ENCODE results near the gene ANO2. TPM values are rescaled to one million over a fixed set of nuclear protein-coding genes. Genes with fewer than 3 reads are reported as not detected.

The ANO2 gene
- polyA plus RNA-seq, 4 donors, result 0.31 to 6.2 TPM; not detected in 2

GRCh38 chr12:5621329-5621728, 323.7 kb downstream of the ANO2 start:
- H3K27ac ChIP-seq (ENCODE audit: low read depth in 1 of 3, low read length in 2 of 3), result no peak overlapping the region
- no peak for DNase-seq
- no peaks in the 10 kb centered on the region for H3K27me3 ChIP-seq (ENCODE audit: control insufficient read depth in 3 of 3, insufficient read depth in 3 of 3, low read length in 3 of 3)
- H3K4me1 ChIP-seq (ENCODE audit: control insufficient read depth in 3 of 3, insufficient read depth in 2 of 3, low read depth in 1 of 3, low read length in 2 of 3), result no peaks in the 10 kb centered on the region
- no peak for FAIRE-seq
- no peaks in the 10 kb centered on the region for H3K36me3 ChIP-seq (ENCODE audit: control insufficient read depth in 3 of 3, insufficient read depth in 2 of 3, low read depth in 1 of 3, low read length in 3 of 3)
- 82 to 90% (median 86%) methylated on average over 9 of the region's 9 CpGs for WGBS, 3 donors
- no peak overlapping the region for H3K4me3 ChIP-seq (ENCODE audit: low read depth in 1 of 3, low read length in 3 of 3)
- no peaks in the 10 kb centered on the region for H3K9me3 ChIP-seq (ENCODE audit: control insufficient read depth in 2 of 2, insufficient read depth in 1 of 2, low read depth in 1 of 2, low read length in 1 of 2)

GRCh38 chr12:5620896-5621295, 324.2 kb downstream of the ANO2 start:
- no peak for FAIRE-seq
- no peak overlapping the region for H3K4me3 ChIP-seq (ENCODE audit: low read depth in 1 of 3, low read length in 3 of 3)
- no peaks in the 10 kb centered on the region for H3K4me1 ChIP-seq (ENCODE audit: control insufficient read depth in 3 of 3, insufficient read depth in 2 of 3, low read depth in 1 of 3, low read length in 2 of 3)
- 86 to 89% (median 87%) methylated on average over 7 of the region's 7 CpGs for WGBS, 3 donors
- no peaks in the 10 kb centered on the region for H3K27me3 ChIP-seq (ENCODE audit: control insufficient read depth in 3 of 3, insufficient read depth in 3 of 3, low read length in 3 of 3)
- DNase-seq, result no peak
- no peak overlapping the region for H3K27ac ChIP-seq (ENCODE audit: low read depth in 1 of 3, low read length in 2 of 3)
- no peaks in the 10 kb centered on the region for H3K9me3 ChIP-seq (ENCODE audit: control insufficient read depth in 2 of 2, insufficient read depth in 1 of 2, low read depth in 1 of 2, low read length in 1 of 2)
- no peaks in the 10 kb centered on the region for H3K36me3 ChIP-seq (ENCODE audit: control insufficient read depth in 3 of 3, insufficient read depth in 2 of 3, low read depth in 1 of 3, low read length in 3 of 3)

GRCh38 chr12:5619628-5620027, 325.4 kb downstream of the ANO2 start:
- DNase-seq, result no peak
- FAIRE-seq, result no peak
- Histone ChIP-seq H3K9me3 (ENCODE audit: control insufficient read depth in 2 of 2, insufficient read depth in 1 of 2, low read depth in 1 of 2, low read length in 1 of 2) (no peaks in the 10 kb centered on the region), H3K36me3 (ENCODE audit: control insufficient read depth in 3 of 3, insufficient read depth in 2 of 3, low read depth in 1 of 3, low read length in 3 of 3) (no peaks in the 10 kb centered on the region), H3K27me3 (ENCODE audit: control insufficient read depth in 3 of 3, insufficient read depth in 3 of 3, low read length in 3 of 3) (no peaks in the 10 kb centered on the region), H3K27ac (ENCODE audit: low read depth in 1 of 3, low read length in 2 of 3) (no peak overlapping the region), H3K4me3 (ENCODE audit: low read depth in 1 of 3, low read length in 3 of 3) (no peak overlapping the region), H3K4me1 (ENCODE audit: control insufficient read depth in 3 of 3, insufficient read depth in 2 of 3, low read depth in 1 of 3, low read length in 2 of 3) (no peaks in the 10 kb centered on the region)
- 62 to 75% (median 64%) methylated on average over 5 of the region's 5 CpGs for WGBS, 3 donors

GRCh38 chr12:5616854-5617253, 328.2 kb downstream of the ANO2 start:
- Histone ChIP-seq H3K4me3 (ENCODE audit: low read depth in 1 of 3, low read length in 3 of 3) (no peak overlapping the region), H3K27me3 (ENCODE audit: control insufficient read depth in 3 of 3, insufficient read depth in 3 of 3, low read length in 3 of 3) (no peaks in the 10 kb centered on the region), H3K27ac (ENCODE audit: low read depth in 1 of 3, low read length in 2 of 3) (no peak overlapping the region), H3K4me1 (ENCODE audit: control insufficient read depth in 3 of 3, insufficient read depth in 2 of 3, low read depth in 1 of 3, low read length in 2 of 3) (no peaks in the 10 kb centered on the region), H3K9me3 (ENCODE audit: control insufficient read depth in 2 of 2, insufficient read depth in 1 of 2, low read depth in 1 of 2, low read length in 1 of 2) (no peaks in the 10 kb centered on the region), H3K36me3 (ENCODE audit: control insufficient read depth in 3 of 3, insufficient read depth in 2 of 3, low read depth in 1 of 3, low read length in 3 of 3) (no peaks in the 10 kb centered on the region)
- no peak for FAIRE-seq
- 93 to 97% (median 95%) methylated on average over 4 of the region's 4 CpGs for WGBS, 3 donors
- DNase-seq, result no peak

GRCh38 chr12:5615760-5616159, 329.3 kb downstream of the ANO2 start:
- H3K4me3 ChIP-seq (ENCODE audit: low read depth in 1 of 3, low read length in 3 of 3), result no peak overlapping the region
- FAIRE-seq (no peak), DNase-seq (no peak)
- H3K4me1 ChIP-seq (ENCODE audit: control insufficient read depth in 3 of 3, insufficient read depth in 2 of 3, low read depth in 1 of 3, low read length in 2 of 3), result no peaks in the 10 kb centered on the region
- no peaks in the 10 kb centered on the region for H3K36me3 ChIP-seq (ENCODE audit: control insufficient read depth in 3 of 3, insufficient read depth in 2 of 3, low read depth in 1 of 3, low read length in 3 of 3)
- H3K27ac ChIP-seq (ENCODE audit: low read depth in 1 of 3, low read length in 2 of 3), result no peak overlapping the region
- no peaks in the 10 kb centered on the region for H3K27me3 ChIP-seq (ENCODE audit: control insufficient read depth in 3 of 3, insufficient read depth in 3 of 3, low read length in 3 of 3)
- no peaks in the 10 kb centered on the region for H3K9me3 ChIP-seq (ENCODE audit: control insufficient read depth in 2 of 2, insufficient read depth in 1 of 2, low read depth in 1 of 2, low read length in 1 of 2)
- 83 to 91% (median 89%) methylated on average over 1 of the region's 1 CpG for WGBS, 3 donors

GRCh38 chr12:5614256-5614655, 330.8 kb downstream of the ANO2 start:
- H3K36me3 ChIP-seq (ENCODE audit: control insufficient read depth in 3 of 3, insufficient read depth in 2 of 3, low read depth in 1 of 3, low read length in 3 of 3), result peaks cover 0 to under 1% (median 0%) of the 10 kb centered on the region in 3 donors
- 59 to 80% (median 76%) methylated on average over 1 of the region's 1 CpG for WGBS, 3 donors
- no peak overlapping the region for H3K4me3 ChIP-seq (ENCODE audit: low read depth in 1 of 3, low read length in 3 of 3)
- FAIRE-seq (no peak), DNase-seq (no peak)
- no peaks in the 10 kb centered on the region for H3K27me3 ChIP-seq (ENCODE audit: control insufficient read depth in 3 of 3, insufficient read depth in 3 of 3, low read length in 3 of 3)
- H3K27ac ChIP-seq (ENCODE audit: low read depth in 1 of 3, low read length in 2 of 3), result no peak overlapping the region
- no peaks in the 10 kb centered on the region for H3K4me1 ChIP-seq (ENCODE audit: control insufficient read depth in 3 of 3, insufficient read depth in 2 of 3, low read depth in 1 of 3, low read length in 2 of 3)
- H3K9me3 ChIP-seq (ENCODE audit: control insufficient read depth in 2 of 2, insufficient read depth in 1 of 2, low read depth in 1 of 2, low read length in 1 of 2), result no peaks in the 10 kb centered on the region

- Histone ChIP-seq H3K4me3 (ENCODE audit: low read depth in 1 of 3, low read length in 3 of 3) (no peak overlapping the region), H3K27me3 (ENCODE audit: control insufficient read depth in 3 of 3, insufficient read depth in 3 of 3, low read length in 3 of 3) (no peaks in the 10 kb centered on the region), H3K9me3 (ENCODE audit: control insufficient read depth in 2 of 2, insufficient read depth in 1 of 2, low read depth in 1 of 2, low read length in 1 of 2) (no peaks in the 10 kb centered on the region), H3K27ac (ENCODE audit: low read depth in 1 of 3, low read length in 2 of 3) (no peak overlapping the region), H3K36me3 (ENCODE audit: control insufficient read depth in 3 of 3, insufficient read depth in 2 of 3, low read depth in 1 of 3, low read length in 3 of 3) (peaks cover 0 to 2% (median 0%) of the 10 kb centered on the region in 3 donors), H3K4me1 (ENCODE audit: control insufficient read depth in 3 of 3, insufficient read depth in 2 of 3, low read depth in 1 of 3, low read length in 2 of 3) (no peaks in the 10 kb centered on the region)
- no peak for DNase-seq
- 71 to 85% (median 81%) methylated on average over 14 of the region's 14 CpGs for WGBS, 3 donors
- FAIRE-seq, result no peak
Observed at GRCh38 chr12:5612556-5613410, 332.3 kb downstream of the ANO2 start.

GRCh38 chr12:5611162-5611561, 333.9 kb downstream of the ANO2 start:
- WGBS, 3 donors, result 83 to 89% (median 87%) methylated on average over 5 of the region's 5 CpGs
- FAIRE-seq, result no peak

GRCh38 chr12:5599378-5599777, 345.7 kb downstream of the ANO2 start:
- no peak for FAIRE-seq
- Histone ChIP-seq H3K27ac (ENCODE audit: low read depth in 1 of 3, low read length in 2 of 3) (no peak overlapping the region), H3K9me3 (ENCODE audit: control insufficient read depth in 2 of 2, insufficient read depth in 1 of 2, low read depth in 1 of 2, low read length in 1 of 2) (no peaks in the 10 kb centered on the region), H3K36me3 (ENCODE audit: control insufficient read depth in 3 of 3, insufficient read depth in 2 of 3, low read depth in 1 of 3, low read length in 3 of 3) (no peaks in the 10 kb centered on the region), H3K4me1 (ENCODE audit: control insufficient read depth in 3 of 3, insufficient read depth in 2 of 3, low read depth in 1 of 3, low read length in 2 of 3) (no peaks in the 10 kb centered on the region), H3K4me3 (ENCODE audit: low read depth in 1 of 3, low read length in 3 of 3) (no peak overlapping the region), H3K27me3 (ENCODE audit: control insufficient read depth in 3 of 3, insufficient read depth in 3 of 3, low read length in 3 of 3) (no peaks in the 10 kb centered on the region)
- DNase-seq, result no peak
- WGBS, 3 donors, result 89 to 98% (median 96%) methylated on average over 4 of the region's 4 CpGs

More at GRCh38 chr12:5611162-5611561, 333.9 kb downstream of the ANO2 start:
- Histone ChIP-seq H3K36me3 (ENCODE audit: control insufficient read depth in 3 of 3, insufficient read depth in 2 of 3, low read depth in 1 of 3, low read length in 3 of 3) (peaks cover 0 to 2% (median 0%) of the 10 kb centered on the region in 3 donors), H3K9me3 (ENCODE audit: control insufficient read depth in 2 of 2, insufficient read depth in 1 of 2, low read depth in 1 of 2, low read length in 1 of 2) (no peaks in the 10 kb centered on the region), H3K4me1 (ENCODE audit: control insufficient read depth in 3 of 3, insufficient read depth in 2 of 3, low read depth in 1 of 3, low read length in 2 of 3) (no peaks in the 10 kb centered on the region), H3K27ac (ENCODE audit: low read depth in 1 of 3, low read length in 2 of 3) (no peak overlapping the region), H3K27me3 (ENCODE audit: control insufficient read depth in 3 of 3, insufficient read depth in 3 of 3, low read length in 3 of 3) (no peaks in the 10 kb centered on the region), H3K4me3 (ENCODE audit: low read depth in 1 of 3, low read length in 3 of 3) (no peak overlapping the region)
- DNase-seq, result no peak

Measured in small intestine (tissue), 7 donors.